Right cardiac atrium (tissue), 5 donors: ENCODE data around the gene PIGT. TPM values are rescaled to one million over a fixed set of nuclear protein-coding genes. Genes with fewer than 3 reads are reported as not detected.
A peak's percentile ranks its signal among the peaks of the same experiment; 100 is the strongest.

Experiments
- ATAC-seq, 2 donors: fragments of 200-7000 bp; cut with Tn5 transposase; one replicate each; pipeline versions ENCODE4 v1.8.0 to v1.9.1; 2020; ENCODE audit warnings: moderate library complexity in 2 of 2, mild to moderate bottlenecking in 1 of 2
- DNase-seq, 3 donors: peaks; one replicate each; pipeline ENCODE4 v3.0.0-alpha.2; 2020
- H3K27ac ChIP-seq: one replicate; pipeline ENCODE4 v1.5.1; 2013; ENCODE audit warnings: mild to moderate bottlenecking, low read length, control low read depth, moderate library complexity
- H3K27me3 ChIP-seq: one replicate; pipeline ENCODE4 v1.6.1; 2013; ENCODE audit not compliant: control insufficient read depth, insufficient read depth
- H3K4me1 ChIP-seq: one replicate; pipeline ENCODE4 v1.6.1; 2013; ENCODE audit warnings: low read length; ENCODE audit not compliant: control insufficient read depth, insufficient read depth
- H3K4me3 ChIP-seq: one replicate; pipeline ENCODE4 v1.5.1; 2013; ENCODE audit warnings: low read length, control low read depth
- H3K9me3 ChIP-seq: one replicate; pipeline ENCODE4 v1.6.1; 2013; ENCODE audit warnings: low read length; ENCODE audit not compliant: control insufficient read depth
- WGBS: extraction: QIAGEN DNeasy Blood & Tissue Kit; methylation state at CpG from one replicate; pipeline ENCODE4 v1.1.7; 2013; 5-methylcytosine and 5-hydroxymethylcytosine counted together
- intact Hi-C, 4 donors: fragments of 100-400 bp; cut with DNase I; formaldehyde crosslinking; loops; one replicate each; pipeline versions ENCODE4 v1.11.0 to v1.14.0; 2022 to 2023
- long read RNA-seq, 4 donors: library from polyadenylated mRNA; unstranded; transcript quantifications; one replicate each; pipeline ENCODE4 v2.0.0, GENCODE V29; 2020 to 2021
- polyA plus RNA-seq: library from polyadenylated mRNA; stranded (reverse); fragments of 200-250 nt; gene quantifications from one replicate; pipeline ENCODE4 v1.2.3, GENCODE V29; 2013
- total RNA-seq, 4 donors: library from RNA; stranded (reverse); fragmentation: NEBNext Ultra II Directional; extraction: Animal tissue kit (Norgen Biotek cat#: 25700); gene quantifications; one replicate each; pipeline ENCODE4 v1.2.1, GENCODE V29; 2021
- donor health status: healthy with polysubstance abuse.
- donor health status: DM: no; HTN: yes; CAD: no.
- donor health status: DM: no; HTN: no; CAD: no.
- donor health status: DM: no; HTN: yes; CAD: no; lungs with severe emphysema.
- donor health status: DM: yes; HTN: yes; CAD: no.

PIGT gene
- total RNA-seq: 100 to 1,000 TPM; 116 to 134 (median 125) TPM
- polyA plus RNA-seq: 140 TPM
- long read RNA-seq, donor 1, transcript PIGT-203 (11 exons, 1,971 nt): minor isoform, 11 of 175 reads
- long read RNA-seq, donor 1, transcript PIGT-202 (12 exons, 2,245 nt): major isoform, 135 of 175 reads
- long read RNA-seq, donor 1, partial matches to known transcripts: 22 of 175 reads
- long read RNA-seq, donor 1, other reads (novel, unspliced or antisense): 3 of 175 reads
- long read RNA-seq, donor 2, transcript PIGT-202 (12 exons, 2,245 nt): major isoform, 86 of 111 reads
- long read RNA-seq, donor 2, partial matches to known transcripts: 14 of 111 reads
- long read RNA-seq, donor 2, other reads (novel, unspliced or antisense): 2 of 111 reads
- long read RNA-seq, donor 3, transcript PIGT-203 (11 exons, 1,971 nt): minor isoform, 21 of 366 reads
- long read RNA-seq, donor 3, transcript PIGT-234 (10 exons, 2,090 nt): minor isoform, 5 of 366 reads
- long read RNA-seq, donor 3, transcript PIGT-202 (12 exons, 2,245 nt): major isoform, 285 of 366 reads
- long read RNA-seq, donor 3, partial matches to known transcripts: 35 of 366 reads
- long read RNA-seq, donor 3, other reads (novel, unspliced or antisense): 10 of 366 reads
- long read RNA-seq, donor 4, transcript PIGT-203 (11 exons, 1,971 nt): minor isoform, 16 of 134 reads
- long read RNA-seq, donor 4, transcript PIGT-202 (12 exons, 2,245 nt): major isoform, 98 of 134 reads
- long read RNA-seq, donor 4, partial matches to known transcripts: 9 of 134 reads
- long read RNA-seq, donor 4, other reads (novel, unspliced or antisense): 4 of 134 reads

DNA sequence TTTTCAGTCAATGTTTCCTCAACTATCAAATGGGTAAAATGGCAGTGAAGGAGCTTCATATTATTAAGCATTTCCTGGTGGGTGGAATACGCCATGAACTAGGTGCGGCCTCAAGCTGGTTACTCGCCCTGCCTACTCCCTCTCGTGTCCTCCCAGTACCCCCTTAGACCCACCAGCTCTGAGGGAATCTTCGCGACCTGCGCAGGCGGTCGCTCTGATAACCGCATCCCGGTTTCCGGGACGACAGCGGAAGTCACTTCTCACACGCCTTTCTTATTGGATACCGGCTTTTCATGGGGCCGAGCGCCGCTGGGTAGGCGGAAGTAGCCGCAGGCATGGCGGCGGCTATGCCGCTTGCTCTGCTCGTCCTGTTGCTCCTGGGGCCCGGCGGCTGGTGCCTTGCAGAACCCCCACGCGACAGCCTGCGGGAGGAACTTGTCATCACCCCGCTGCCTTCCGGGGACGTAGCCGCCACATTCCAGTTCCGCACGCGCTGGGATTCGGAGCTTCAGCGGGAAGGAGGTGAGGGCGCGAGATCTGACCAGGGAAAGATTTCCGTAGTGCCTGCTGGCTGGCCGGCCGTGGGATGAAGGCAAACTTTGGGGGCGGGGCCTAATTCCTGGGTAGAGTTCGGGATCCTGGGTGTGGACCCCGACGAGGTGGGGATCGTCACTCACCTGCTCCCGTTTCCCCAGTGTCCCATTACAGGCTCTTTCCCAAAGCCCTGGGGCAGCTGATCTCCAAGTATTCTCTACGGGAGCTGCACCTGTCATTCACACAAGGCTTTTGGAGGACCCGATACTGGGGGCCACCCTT is at the start of gene PIGT:
PIGT (plus strand) TSS at position 320 of the 816 bp plus-strand sequence; CDS start at position 336, 16 bp downstream.
- intact Hi-C loops: no loop called here
- Histone ChIP-seq H3K9me3 (no peaks in the 10 kb centered on the region), H3K4me1 (peaks cover 11% of the 10 kb centered on the region), H3K4me3 (peak within 1 kb of the TSS; percentile 74), H3K27me3 (no peaks in the 10 kb centered on the region), H3K27ac (peak within 1 kb of the TSS; percentile 38)
- ATAC-seq: peak; percentile 84 to 87
- DNase-seq: peak; percentile 86 to 95 (median 93)
- WGBS: under 1% methylated on average over 52 of the region's 52 CpGs

DNA sequence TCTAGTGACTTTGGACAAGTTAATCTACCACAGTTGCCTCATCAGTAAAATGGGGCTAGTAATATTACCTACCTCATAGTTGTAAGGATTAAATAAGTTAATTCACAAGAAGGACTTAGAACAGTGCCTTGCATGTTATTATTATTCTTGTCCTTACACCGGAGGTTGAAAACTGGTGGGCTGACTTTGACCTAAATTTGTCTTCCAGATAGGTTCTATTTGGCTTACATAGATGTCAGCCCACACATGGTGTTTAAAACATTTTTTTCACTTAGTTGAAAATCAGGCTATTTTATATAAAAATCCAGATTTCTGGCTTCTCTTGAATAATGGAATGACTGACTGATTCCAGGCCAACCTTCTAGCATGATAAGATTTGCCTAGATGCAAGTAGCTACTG is 49.7 kb upstream of the PIGT start:
- 75% methylated on average over 1 of the region's 1 CpG for WGBS
- DNase-seq (no peak), ATAC-seq (no peak)
- intact Hi-C loops: loop anchor here in 1 of 4 donors (5.0 kb wide), 1 partner anchor 44 kb away; no protein-coding TSS in a partner anchor
- Histone ChIP-seq H3K9me3 (no peaks in the 10 kb centered on the region), H3K4me1 (peaks cover 1% of the 10 kb centered on the region), H3K27me3 (no peaks in the 10 kb centered on the region), H3K27ac (no peak overlapping the region), H3K4me3 (no peak overlapping the region)

DNA sequence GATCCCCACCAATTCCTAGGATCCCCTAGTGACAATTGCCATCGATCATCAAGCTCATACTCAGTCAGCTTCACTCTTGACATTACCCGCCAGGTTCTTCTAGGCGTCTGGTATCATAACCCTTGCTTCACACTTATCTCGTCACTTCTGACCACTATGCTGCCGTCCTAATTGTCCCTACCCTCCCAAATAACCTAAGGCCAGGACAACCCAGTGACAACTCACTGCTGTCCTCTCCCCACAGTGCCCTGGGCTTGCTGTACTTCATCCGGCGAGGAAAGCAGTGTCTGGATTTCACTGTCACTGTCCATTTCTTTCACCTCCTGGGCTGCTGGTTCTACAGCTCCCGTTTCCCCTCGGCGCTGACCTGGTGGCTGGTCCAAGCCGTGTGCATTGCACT is 49.3 kb upstream of the PIGT start:
- no peak overlapping the region for H3K27ac ChIP-seq
- WGBS: 79% methylated on average over 11 of the region's 11 CpGs
- ATAC-seq (no peak), DNase-seq (no peak)
- peaks cover 1% of the 10 kb centered on the region for H3K4me1 ChIP-seq
- H3K9me3 ChIP-seq: no peaks in the 10 kb centered on the region
- H3K27me3 ChIP-seq: no peaks in the 10 kb centered on the region
- no peak overlapping the region for H3K4me3 ChIP-seq
- intact Hi-C loops: loop anchor here in 1 of 4 donors (5.0 kb wide), 1 partner anchor 44 kb away; no protein-coding TSS in a partner anchor

DNA sequence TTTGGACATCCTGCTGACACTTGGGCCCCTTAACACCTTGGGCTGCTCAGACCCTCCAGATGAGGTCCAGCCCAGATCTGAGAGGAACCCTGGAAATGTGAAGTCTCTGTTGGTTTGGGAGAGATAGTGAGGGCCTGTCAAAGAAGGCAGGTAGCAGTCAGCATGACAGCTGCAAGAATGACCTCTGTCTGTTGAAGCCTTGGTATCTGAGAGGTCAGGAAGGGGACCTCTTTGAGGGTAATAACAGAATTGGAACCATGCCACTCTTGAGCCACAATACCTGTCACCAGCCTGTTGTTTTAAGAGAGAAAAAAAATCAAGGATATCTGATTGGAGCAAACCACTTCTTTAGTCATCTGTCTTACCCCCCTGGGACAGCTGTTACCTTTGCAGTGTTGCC is 48.8 kb upstream of the PIGT start:
- no peaks in the 10 kb centered on the region for H3K27me3 ChIP-seq
- intact Hi-C loops: loop anchor here in 1 of 4 donors (5.0 kb wide), 1 partner anchor 45 kb away; no protein-coding TSS in a partner anchor
- H3K4me3 ChIP-seq: no peak overlapping the region
- ATAC-seq (no peak), DNase-seq (no peak)
- no peaks in the 10 kb centered on the region for H3K9me3 ChIP-seq
- no peak overlapping the region for H3K27ac ChIP-seq
- peaks cover 1% of the 10 kb centered on the region for H3K4me1 ChIP-seq

DNA sequence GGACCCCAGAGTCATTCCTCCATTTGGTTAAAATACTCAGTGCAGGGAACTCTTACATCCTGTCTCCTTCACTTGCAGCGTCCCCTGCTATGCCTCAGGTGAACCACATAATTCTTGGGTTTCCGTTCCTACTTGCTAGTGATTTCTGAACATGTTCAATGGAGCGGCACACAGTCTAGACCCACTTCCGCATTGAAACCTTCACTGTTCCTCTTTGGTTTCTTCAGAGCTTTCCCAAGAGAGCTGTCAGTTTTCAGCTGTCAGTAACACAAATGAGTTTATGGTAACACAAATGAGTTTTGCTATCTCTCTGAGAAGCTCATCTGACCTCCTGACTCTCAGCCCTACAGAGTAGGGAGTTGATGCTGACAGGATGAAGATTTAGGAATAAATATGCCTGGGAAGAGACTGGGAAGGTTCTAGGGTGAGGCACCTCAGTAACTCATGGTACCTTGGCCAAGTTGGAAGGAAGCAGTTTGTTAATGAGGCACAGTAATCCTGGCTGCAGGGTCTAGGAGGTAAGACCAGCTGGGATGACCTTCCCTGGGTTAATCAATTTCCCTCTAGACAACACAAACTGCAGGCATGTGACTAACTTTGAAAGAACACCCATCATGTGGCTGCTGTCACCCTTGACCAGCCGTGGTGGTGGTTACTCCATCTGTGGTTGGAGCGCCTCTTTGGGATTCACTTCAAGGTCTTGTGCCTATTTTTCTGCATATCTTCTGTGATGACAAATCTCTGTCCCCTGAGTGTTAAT is 47.5 kb upstream of the PIGT start:
- intact Hi-C loops: loop anchor here in 1 of 4 donors (5.0 kb wide), 1 partner anchor 46 kb away; no protein-coding TSS in a partner anchor
- no peaks in the 10 kb centered on the region for H3K9me3 ChIP-seq
- 73% methylated on average over 6 of the region's 6 CpGs for WGBS
- ATAC-seq: no peak
- DNase-seq: no peak
- no peak overlapping the region for H3K27ac ChIP-seq
- H3K27me3 ChIP-seq: no peaks in the 10 kb centered on the region
- peaks cover 1% of the 10 kb centered on the region for H3K4me1 ChIP-seq
- no peak overlapping the region for H3K4me3 ChIP-seq

DNA sequence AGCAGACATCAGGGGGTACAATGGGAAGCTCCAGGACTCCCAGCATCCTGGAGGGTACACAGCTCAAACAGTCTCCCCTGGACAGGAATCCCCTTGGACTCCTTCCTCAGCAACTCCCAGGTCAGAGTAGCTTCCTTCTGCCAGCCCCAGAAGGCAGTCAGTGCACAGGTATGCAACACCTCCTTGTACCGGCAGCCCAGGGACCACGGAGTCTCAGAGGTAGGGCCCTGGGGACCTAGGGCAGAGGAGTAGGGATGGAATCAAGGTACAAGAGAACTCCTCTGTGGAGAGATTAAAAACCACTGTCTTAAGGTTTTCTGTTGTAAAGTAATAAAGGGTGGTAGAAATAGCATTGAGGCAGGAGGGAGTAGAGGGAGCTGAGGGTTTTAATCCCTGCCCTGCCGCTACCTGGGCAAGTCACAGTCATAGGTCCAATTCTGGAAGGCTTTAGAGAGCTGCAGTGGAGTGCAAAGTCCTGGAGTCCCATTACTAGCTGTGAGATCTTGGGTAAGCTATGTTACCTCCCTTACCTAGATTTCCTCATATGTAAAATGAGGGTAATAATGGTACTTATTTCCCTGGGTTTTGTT is 45.3 kb upstream of the PIGT start:
- Histone ChIP-seq H3K4me3 (no peak overlapping the region), H3K27ac (no peak overlapping the region), H3K27me3 (no peaks in the 10 kb centered on the region), H3K9me3 (no peaks in the 10 kb centered on the region), H3K4me1 (no peaks in the 10 kb centered on the region)
- ATAC-seq (no peak), DNase-seq (no peak)
- 77% methylated on average over 3 of the region's 3 CpGs for WGBS
- intact Hi-C loops: loop anchor here in 2 of 4 donors (5.0 to 10.0 kb wide), 2 partner anchors 64 to 67 kb away; no protein-coding TSS in a partner anchor

DNA sequence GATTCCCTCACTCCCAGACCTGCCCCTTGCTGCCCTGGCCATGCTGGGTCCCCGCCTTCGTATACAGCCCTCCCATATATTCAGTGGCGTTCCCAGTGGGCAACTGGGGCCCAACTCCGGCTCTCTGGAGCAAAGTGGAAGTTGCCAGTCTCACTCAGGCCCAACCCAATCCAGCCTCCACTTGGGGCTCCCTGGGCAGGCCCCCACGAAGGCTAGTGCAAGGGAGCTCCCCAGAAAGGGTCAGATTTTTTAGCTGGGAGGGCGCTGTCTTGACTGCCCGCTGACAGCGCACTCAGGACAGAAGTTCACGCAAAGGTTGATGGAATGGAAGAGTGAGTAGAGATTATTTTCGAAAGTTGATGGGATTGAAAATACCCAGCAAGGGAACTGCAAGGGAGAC is 43.7 kb upstream of the PIGT start:
- H3K4me1 ChIP-seq: no peaks in the 10 kb centered on the region
- no peak overlapping the region for H3K4me3 ChIP-seq
- H3K27ac ChIP-seq: no peak overlapping the region
- no peaks in the 10 kb centered on the region for H3K9me3 ChIP-seq
- H3K27me3 ChIP-seq: no peaks in the 10 kb centered on the region
- intact Hi-C loops: loop anchor here in 2 of 4 donors (5.0 to 10.0 kb wide), 2 partner anchors 63 to 65 kb away; no protein-coding TSS in a partner anchor
- DNase-seq: no peak
- WGBS: 75% methylated on average over 10 of the region's 10 CpGs
- no peak for ATAC-seq

DNA sequence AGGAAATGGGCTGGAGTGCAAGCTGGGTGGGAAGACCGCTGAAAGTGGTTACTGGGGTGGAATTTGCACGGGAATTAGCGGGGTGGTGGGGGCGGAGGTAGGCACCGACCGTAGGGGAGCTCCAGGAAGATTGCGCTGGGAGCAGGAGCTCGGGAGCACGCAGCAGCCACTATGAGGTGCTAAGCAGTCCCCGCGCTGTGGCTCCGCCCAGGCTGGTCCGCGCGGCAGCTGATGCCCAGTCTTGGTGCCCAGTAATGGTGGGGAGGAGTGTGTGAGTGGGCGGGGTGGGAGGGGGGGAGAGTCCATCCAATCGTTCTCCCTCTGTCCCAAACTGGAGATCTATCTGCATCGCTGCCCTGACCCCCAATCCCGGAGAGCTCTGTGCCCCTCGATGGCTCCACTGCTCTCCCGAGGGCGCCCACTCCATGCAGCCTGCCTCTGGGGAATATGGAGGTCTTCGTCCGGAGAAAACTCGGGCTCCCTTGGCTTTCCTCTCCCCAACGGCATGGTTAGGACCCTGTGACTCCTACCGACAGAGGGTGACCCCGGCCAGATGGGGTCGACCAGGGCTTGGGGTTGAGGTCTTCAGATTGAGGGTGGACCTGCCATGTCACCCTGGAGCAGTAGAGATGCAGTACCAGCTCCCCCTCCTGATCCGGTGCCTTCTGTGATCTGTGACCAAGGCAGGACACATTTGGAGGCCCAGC is 43.1 kb upstream of the PIGT start:
- ATAC-seq (peak; percentile 76 to 81), DNase-seq (peak; percentile 65 to 86 (median 77))
- intact Hi-C loops: loop anchor here in 2 of 4 donors (5.0 to 10.0 kb wide), 2 partner anchors 62 to 65 kb away; no protein-coding TSS in a partner anchor
- Histone ChIP-seq H3K27me3 (no peaks in the 10 kb centered on the region), H3K4me1 (no peaks in the 10 kb centered on the region), H3K9me3 (no peaks in the 10 kb centered on the region), H3K4me3 (no peak overlapping the region), H3K27ac (peak overlapping the region; percentile 68)
- WGBS: 28% methylated on average over 30 of the region's 30 CpGs

DNA sequence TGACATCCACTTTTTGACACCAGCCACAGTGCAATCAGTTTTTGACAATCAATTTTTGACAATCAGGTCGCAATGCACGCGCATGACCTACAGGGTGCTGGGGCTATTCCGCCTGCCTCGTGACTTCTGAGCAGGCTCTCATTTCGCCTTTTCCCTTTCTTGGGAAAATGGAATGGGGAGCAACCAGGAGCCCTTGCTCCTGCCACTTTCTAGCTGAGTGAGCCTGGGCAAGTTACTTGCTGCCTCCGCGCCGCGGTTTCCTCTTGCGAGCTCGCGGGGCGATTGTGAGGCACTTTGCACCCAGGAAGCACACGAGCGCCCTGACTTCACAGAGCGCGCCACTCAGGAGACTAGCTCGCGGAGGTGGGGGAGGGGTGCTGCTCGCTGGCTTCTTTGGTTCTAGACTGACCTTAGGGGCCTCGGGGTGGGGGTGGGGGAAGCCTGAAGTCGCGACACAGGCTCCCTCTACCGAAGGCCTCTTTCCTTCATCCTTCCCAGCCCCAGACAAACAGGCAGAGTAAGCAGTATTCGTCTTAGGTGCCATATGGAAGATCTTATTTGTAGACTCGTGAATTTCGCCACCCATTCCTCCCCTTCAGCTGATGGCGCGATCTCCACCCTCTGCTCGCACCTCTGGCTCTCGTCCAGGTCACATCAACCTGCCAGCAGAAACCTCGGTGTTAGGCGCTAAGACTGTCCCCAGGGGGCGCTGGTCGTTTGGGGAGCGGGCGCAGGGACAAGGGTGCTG is 42.4 kb upstream of the PIGT start:
- no peaks in the 10 kb centered on the region for H3K27me3 ChIP-seq
- H3K4me1 ChIP-seq: no peaks in the 10 kb centered on the region
- ATAC-seq: peak; percentile 86 to 88
- intact Hi-C loops: loop anchor here in 3 of 4 donors (2.0 to 10.0 kb wide), 3 partner anchors 61 to 64 kb away; no protein-coding TSS in a partner anchor
- peak; percentile 91 to 96 (median 94) for DNase-seq
- H3K9me3 ChIP-seq: no peaks in the 10 kb centered on the region
- WGBS: 6% methylated on average over 38 of the region's 38 CpGs
- peak overlapping the region; percentile 72 for H3K4me3 ChIP-seq
- H3K27ac ChIP-seq: peak overlapping the region; percentile 68
